H9 (cell line): ENCODE data around the gene IL1RN. TPM values are rescaled to one million over a fixed set of nuclear protein-coding genes. Genes with fewer than 3 reads are reported as not detected.

ENCODE experiments used
- DNase-seq: peaks from one replicate; pipeline ENCODE4 v3.0.0-alpha.2; 2017
- H2AFZ ChIP-seq: one replicate; pipeline ENCODE4 v1.6.1; 2013; ENCODE audit warnings: mild to moderate bottlenecking, low read length, control low read depth, moderate library complexity
- H2AK5ac ChIP-seq: 2 replicates; pipeline ENCODE4 v1.6.1; 2013; ENCODE audit warnings: low read length, control low read depth, mixed read lengths; ENCODE audit not compliant: insufficient read length
- H2BK120ac ChIP-seq: one replicate; pipeline ENCODE4 v1.6.1; 2013; ENCODE audit warnings: low read depth, mild to moderate bottlenecking, low read length, control low read depth, inconsistent platforms; ENCODE audit not compliant: poor library complexity, severe bottlenecking
- H2BK12ac ChIP-seq: 2 replicates; pipeline ENCODE4 v1.6.1; 2013; ENCODE audit warnings: low read length, control low read depth, mixed read lengths, low read depth; ENCODE audit not compliant: insufficient read length
- H2BK15ac ChIP-seq: 2 replicates; pipeline ENCODE4 v1.6.1; 2013; ENCODE audit warnings: low read depth, low read length, control low read depth
- H2BK20ac ChIP-seq: one replicate; pipeline ENCODE4 v1.6.1; 2013; ENCODE audit warnings: low read depth, mild to moderate bottlenecking, low read length, control low read depth, inconsistent platforms; ENCODE audit not compliant: poor library complexity, severe bottlenecking
- H2BK5ac ChIP-seq: 2 replicates; pipeline ENCODE4 v1.6.1; 2013; ENCODE audit warnings: low read length, control low read depth, mixed read lengths; ENCODE audit not compliant: insufficient read length
- H3K14ac ChIP-seq: 2 replicates; pipeline ENCODE4 v1.6.1; 2013; ENCODE audit warnings: low read length, control low read depth; ENCODE audit not compliant: insufficient read depth
- H3K18ac ChIP-seq: 2 replicates; pipeline ENCODE4 v1.6.1; 2013; ENCODE audit warnings: low read depth, mild to moderate bottlenecking, mixed read lengths, low read length, control low read depth; ENCODE audit not compliant: insufficient read length
- H3K23ac ChIP-seq: 2 replicates; pipeline ENCODE4 v1.6.1; 2013; ENCODE audit warnings: low read length, control low read depth, mixed read lengths, low read depth; ENCODE audit not compliant: insufficient read length
- H3K23me2 ChIP-seq: 2 replicates; pipeline ENCODE4 v1.6.1; 2013; ENCODE audit warnings: low read depth, mild to moderate bottlenecking, mixed read lengths, low read length, control low read depth; ENCODE audit not compliant: insufficient read length, poor library complexity, severe bottlenecking
- H3K27ac ChIP-seq: 2 replicates; pipeline ENCODE4 v1.5.1; 2013; ENCODE audit warnings: low read length, control low read depth, mixed read lengths, low read depth; ENCODE audit not compliant: insufficient read length
- H3K27me3 ChIP-seq: 2 replicates; pipeline ENCODE4 v1.6.1; 2013; ENCODE audit warnings: low read length, control low read depth, inconsistent platforms; ENCODE audit not compliant: insufficient read depth
- H3K4ac ChIP-seq: 2 replicates; pipeline ENCODE4 v1.6.1; 2013; ENCODE audit warnings: low read depth, mild to moderate bottlenecking, control low read depth, inconsistent platforms, low read length, moderate library complexity
- H3K4me1 ChIP-seq: 2 replicates; pipeline ENCODE4 v1.6.1; 2013; ENCODE audit warnings: low read length, control low read depth, inconsistent platforms; ENCODE audit not compliant: insufficient read depth
- H3K4me2 ChIP-seq: 2 replicates; pipeline ENCODE4 v1.6.1; 2013; ENCODE audit warnings: low read length, control low read depth, mixed read lengths; ENCODE audit not compliant: insufficient read length, insufficient read depth
- H3K56ac ChIP-seq: 2 replicates; pipeline ENCODE4 v1.6.1; 2013; ENCODE audit warnings: low read depth, mild to moderate bottlenecking, mixed read lengths, low read length, control low read depth; ENCODE audit not compliant: insufficient read length
- H3K79me1 ChIP-seq: 2 replicates; pipeline ENCODE4 v1.6.1; 2013; ENCODE audit warnings: low read depth, mild to moderate bottlenecking, moderate library complexity, low read length, control low read depth, inconsistent platforms; ENCODE audit not compliant: insufficient read depth, poor library complexity, severe bottlenecking
- H3K79me2 ChIP-seq: 2 replicates; pipeline ENCODE4 v1.6.1; 2013; ENCODE audit warnings: low read length, control low read depth, inconsistent platforms; ENCODE audit not compliant: insufficient read depth
- H3K9ac ChIP-seq: 2 replicates; pipeline ENCODE4 v1.6.1; 2013; ENCODE audit warnings: low read length, control low read depth, mixed read lengths; ENCODE audit not compliant: insufficient read length; ENCODE audit errors: extremely low read depth
- H3K9me3 ChIP-seq: one replicate; pipeline ENCODE4 v1.6.1; 2013; ENCODE audit warnings: low read depth, low read length, inconsistent platforms; ENCODE audit not compliant: control insufficient read depth
- H3T11ph ChIP-seq: one replicate; pipeline ENCODE4 v1.6.1; 2013; ENCODE audit warnings: mild to moderate bottlenecking, low read length, control low read depth, inconsistent platforms
- H4K20me1 ChIP-seq: one replicate; pipeline ENCODE4 v1.6.1; 2013; ENCODE audit not compliant: control insufficient read depth, insufficient read length, insufficient read depth
- H4K5ac ChIP-seq: 2 replicates; pipeline ENCODE4 v1.6.1; 2013; ENCODE audit warnings: low read depth, mild to moderate bottlenecking, mixed read lengths, low read length, control low read depth; ENCODE audit not compliant: insufficient read length
- H4K8ac ChIP-seq: replicated peaks from 2 replicates; pipeline ENCODE4 v1.6.1; 2013; ENCODE audit warnings: low read length, control low read depth, mixed read lengths, low read depth; ENCODE audit not compliant: insufficient read length
- H4K91ac ChIP-seq: 2 replicates; pipeline ENCODE4 v1.6.1; 2013; ENCODE audit warnings: low read depth, mild to moderate bottlenecking, moderate library complexity, mixed read lengths, low read length, control low read depth; ENCODE audit not compliant: insufficient read length
- H3K27ac Mint-ChIP-seq, 3 experiments: 2 replicates in 2 of 3; 3 replicates in 1 of 3; pipeline ENCODE4 v1.8.0; 2020 to 2021; ENCODE audit warnings: mixed read lengths in 3 of 3, mild to moderate bottlenecking in 1 of 3, moderate library complexity in 1 of 3
- H3K27me3 Mint-ChIP-seq: 2 replicates; pipeline ENCODE4 v1.8.0; 2021; ENCODE audit warnings: low read depth, mild to moderate bottlenecking, moderate library complexity, mixed read lengths
- H3K36me3 Mint-ChIP-seq, 3 experiments: 2 replicates in 2 of 3; 3 replicates in 1 of 3; pipeline ENCODE4 v1.8.0; 2020 to 2021; ENCODE audit warnings: low read depth in 3 of 3, mixed read lengths in 3 of 3; ENCODE audit not compliant: insufficient read depth in 1 of 3
- H3K4me1 Mint-ChIP-seq, 2 experiments: 2 replicates each; pipeline ENCODE4 v1.8.0; 2020; ENCODE audit warnings: mixed read lengths in 2 of 2
- H3K4me3 Mint-ChIP-seq, 2 experiments: 2 replicates in 1 of 2; 3 replicates in 1 of 2; pipeline ENCODE4 v1.8.0; 2020 to 2021; ENCODE audit warnings: mild to moderate bottlenecking in 2 of 2, mixed read lengths in 2 of 2, moderate library complexity in 1 of 2
- H3K9me3 Mint-ChIP-seq, 2 experiments: 2 replicates in 1 of 2; 3 replicates in 1 of 2; pipeline ENCODE4 v1.8.0; 2020; ENCODE audit warnings: mild to moderate bottlenecking in 2 of 2, mixed read lengths in 2 of 2, moderate library complexity in 1 of 2
- CTCF ChIP-seq: fragments of 200-600 bp; sonication (generic); conservative IDR thresholded peaks from 3 replicates; pipeline ENCODE4 v1.8.0; 2021; ENCODE audit warnings: antibody characterized with exemption, mild to moderate bottlenecking
- WGBS: extraction: QIAGEN DNeasy Blood & Tissue Kit; methylation state at CpG from one replicate; pipeline ENCODE4 v1.1.7; 2013; ENCODE audit warnings: missing lambda C conversion rate, low lambda C conversion rate, mixed read lengths; ENCODE audit not compliant: insufficient read length; ENCODE audit errors: extremely low coverage; 5-methylcytosine and 5-hydroxymethylcytosine counted together
- total RNA-seq: library from RNA; stranded (reverse); gene quantifications from 2 replicates; pipeline ENCODE4 v1.2.1, GENCODE V29; 2021

Gene IL1RN
- total RNA-seq, 1 experiment from 2014 or later = not detected

- Histone ChIP-seq H3K56ac (no peak overlapping the region), H3K27me3 (no peaks in the 10 kb centered on the region), H3K9ac (no peak overlapping the region), H4K8ac (no peak overlapping the region), H3K14ac (no peak overlapping the region), H3K79me2 (no peaks in the 10 kb centered on the region), H2BK15ac (no peak overlapping the region), H3K9me3 (no peaks in the 10 kb centered on the region), H3T11ph (no peak overlapping the region), H3K79me1 (no peaks in the 10 kb centered on the region), H2AK5ac (no peak overlapping the region), H4K91ac (no peak overlapping the region), H3K23ac (no peak overlapping the region), H2BK20ac (no peak overlapping the region), H2BK5ac (no peak overlapping the region), H3K23me2 (no peaks in the 10 kb centered on the region), H2AFZ (no peak overlapping the region), H3K4me1 (no peaks in the 10 kb centered on the region), H3K4me2 (no peak overlapping the region), H4K20me1 (no peaks in the 10 kb centered on the region), H2BK120ac (no peak overlapping the region), H2BK12ac (no peak overlapping the region), H3K18ac (no peak overlapping the region), H3K27ac (no peak overlapping the region), H3K4ac (no peak overlapping the region), H4K5ac (no peak overlapping the region)
- no CpG with 5 or more reads among the region's 4 CpGs for WGBS
- peaks cover 6% of the 10 kb centered on the region for H3K27me3 Mint-ChIP-seq
- no peak overlapping the region for H3K4me3 Mint-ChIP-seq
- peaks cover 9 to 35% of the 10 kb centered on the region in 2 experiments; a peak in 4 of 5 replicates for H3K9me3 Mint-ChIP-seq
- TF ChIP-seq CTCF = no peak
- no peak overlapping the region for H3K27ac Mint-ChIP-seq
- 0 out of 4 replicates have a peak, but pooled peaks cover 0 to 3% of the 10 kb centered on the region in 2 experiments for H3K4me1 Mint-ChIP-seq
- DNase-seq = no peak
- H3K36me3 Mint-ChIP-seq = peaks cover 0 to 3% (median 3%) of the 10 kb centered on the region in 3 experiments; a peak in 2 of 7 replicates
Measured at GRCh38 chr2:113103277-113103676, 24.1 kb upstream of the IL1RN start.
